K562 (cell line): ENCODE results near the gene CD320. TPM values are rescaled to one million over a fixed set of nuclear protein-coding genes. Genes with fewer than 3 reads are reported as not detected.

Source experiments
- ARHGAP35 ChIP-seq: fragments of 450-650 bp; IDR thresholded peaks from 2 replicates; pipeline ENCODE4 v1.6.1; 2018; ENCODE audit not compliant: partially characterized antibody
- BDP1 ChIP-seq: IDR thresholded peaks from 3 replicates; pipeline ENCODE4 v1.6.1; 2011; ENCODE audit not compliant: insufficient read length, insufficient read depth
- CEBPG ChIP-seq, 3 experiments: fragments of 200-800 bp in 1 of 3; sonication (Bioruptor generic) in 1 of 3; sonication (generic) in 1 of 3; formaldehyde crosslinking in 1 of 3; IDR thresholded peaks in 2 of 3; conservative IDR thresholded peaks in 1 of 3; 2 replicates each; pipeline versions ENCODE4 v1.6.1 to v1.8.0; 2016 to 2022; ENCODE audit warnings: missing compliant biosample characterization in 2 of 3, missing genetic modification characterization in 2 of 3, mild to moderate bottlenecking in 1 of 3, missing genetic modification reagents in 1 of 3
- DACH1 ChIP-seq: fragments of 450-650 bp; IDR thresholded peaks from 2 replicates; pipeline ENCODE4 v1.6.1; 2018; ENCODE audit not compliant: partially characterized antibody
- E2F3 ChIP-seq: fragments of 250-450 bp; sonication (Bioruptor Pico); IDR thresholded peaks from 2 replicates; pipeline ENCODE4 v1.4.0; 2020; ENCODE audit warnings: mild to moderate bottlenecking
- GTF2F1 ChIP-seq: IDR thresholded peaks from 2 replicates; pipeline ENCODE4 v1.6.1; 2011; ENCODE audit warnings: low read depth, low read length, improper control_type of control experiment
- HDAC1 ChIP-seq, 2 experiments: fragments of 450-650 bp; IDR thresholded peaks; 2 replicates each; pipeline ENCODE4 v1.6.1; 2016 to 2017; ENCODE audit warnings: inconsistent platforms in 1 of 2, mild to moderate bottlenecking in 1 of 2, moderate library complexity in 1 of 2
- KHSRP ChIP-seq: fragments of 450-650 bp; IDR thresholded peaks from 2 replicates; pipeline ENCODE4 v1.6.1; 2017
- MEF2A ChIP-seq: IDR thresholded peaks from 2 replicates; pipeline ENCODE4 v1.6.1; 2011; ENCODE audit warnings: low read depth, mild to moderate bottlenecking, low read length, moderate library complexity; ENCODE audit not compliant: control insufficient read depth
- MTA1 ChIP-seq: fragments of 450-650 bp; IDR thresholded peaks from 2 replicates; pipeline ENCODE4 v1.6.1; 2017; ENCODE audit warnings: borderline replicate concordance
- MTA2 ChIP-seq: fragments of 450-650 bp; IDR thresholded peaks from 2 replicates; pipeline ENCODE4 v1.6.1; 2016; ENCODE audit warnings: low read depth
- SNIP1 ChIP-seq: fragments of 450-650 bp; IDR thresholded peaks from 2 replicates; pipeline ENCODE4 v1.7.1; 2017; ENCODE audit warnings: low read depth, mild to moderate bottlenecking
- YBX1 ChIP-seq: fragments of 450-650 bp; IDR thresholded peaks from 2 replicates; pipeline ENCODE4 v1.7.1; 2016; ENCODE audit warnings: mild to moderate bottlenecking
- ZNF121 ChIP-seq: sonication (generic); formaldehyde crosslinking; conservative IDR thresholded peaks from 2 replicates; pipeline ENCODE4 v1.8.0; 2022; ENCODE audit warnings: missing genetic modification reagents
- polyA plus RNA-seq, 8 experiments: library from polyadenylated mRNA; depleted of rRNA in 4 of 8; stranded (reverse) in 5 of 8; unstranded in 3 of 8; fragments of >200 nt; fragmentation: Nextera tagmentation in 2 of 8; fragmentation: Illumina TruSeq in 1 of 8; extraction: Ambion mirVana in 2 of 8; extraction: Trizol in 1 of 8; gene quantifications; 2 replicates each; pipeline versions ENCODE4 v1.2.1 to v1.2.3, GENCODE V29; 2011 to 2014; ENCODE audit warnings: inconsistent platforms in 1 of 8, missing spikeins in 1 of 8
- total RNA-seq, 7 experiments: library from RNA; depleted of rRNA in 6 of 7; stranded (reverse); fragments of >200 nt in 6 of 7; fragmentation: Illumina TruSeq in 2 of 7; extraction: Trizol in 2 of 7; gene quantifications; 2 replicates each; pipeline versions ENCODE4 v1.2.1 to v1.2.3, GENCODE V29; 2011 to 2021; ENCODE audit warnings: low replicate concordance in 1 of 7
- TF ChIP-seq, protein P1 (sequence below): fragments of 450-650 bp; conservative IDR thresholded peaks from 2 replicates; pipeline ENCODE4 v1.6.1; 2016; ENCODE audit warnings: missing genetic modification characterization, low read depth, mild to moderate bottlenecking, control low read depth, missing compliant biosample characterization
- TF ChIP-seq, protein P2 (sequence below), 2 experiments: fragments of 450-650 bp; IDR thresholded peaks; 2 replicates each; pipeline ENCODE4 v1.6.1; 2016
- TF ChIP-seq, protein P3 (sequence below): fragments of 250-450 bp; sonication (Bioruptor Pico); IDR thresholded peaks from 2 replicates; pipeline ENCODE4 v1.4.0; 2020; ENCODE audit warnings: mild to moderate bottlenecking, moderate library complexity, borderline replicate concordance
- TF ChIP-seq, protein P4 (sequence below), 2 experiments: fragments of 450-650 bp; IDR thresholded peaks; 2 replicates each; pipeline ENCODE4 v1.6.1; 2018; ENCODE audit warnings: mild to moderate bottlenecking in 2 of 2, low read depth in 1 of 2; ENCODE audit not compliant: partially characterized antibody in 2 of 2

The CD320 gene
- total and polyA plus RNA-seq, 9 of the 15 experiments (the other 6 are each of a cell fraction or from before 2014, with no cell fraction given) = 0.45 to 94.5 (median 34.4) TPM

DNA sequence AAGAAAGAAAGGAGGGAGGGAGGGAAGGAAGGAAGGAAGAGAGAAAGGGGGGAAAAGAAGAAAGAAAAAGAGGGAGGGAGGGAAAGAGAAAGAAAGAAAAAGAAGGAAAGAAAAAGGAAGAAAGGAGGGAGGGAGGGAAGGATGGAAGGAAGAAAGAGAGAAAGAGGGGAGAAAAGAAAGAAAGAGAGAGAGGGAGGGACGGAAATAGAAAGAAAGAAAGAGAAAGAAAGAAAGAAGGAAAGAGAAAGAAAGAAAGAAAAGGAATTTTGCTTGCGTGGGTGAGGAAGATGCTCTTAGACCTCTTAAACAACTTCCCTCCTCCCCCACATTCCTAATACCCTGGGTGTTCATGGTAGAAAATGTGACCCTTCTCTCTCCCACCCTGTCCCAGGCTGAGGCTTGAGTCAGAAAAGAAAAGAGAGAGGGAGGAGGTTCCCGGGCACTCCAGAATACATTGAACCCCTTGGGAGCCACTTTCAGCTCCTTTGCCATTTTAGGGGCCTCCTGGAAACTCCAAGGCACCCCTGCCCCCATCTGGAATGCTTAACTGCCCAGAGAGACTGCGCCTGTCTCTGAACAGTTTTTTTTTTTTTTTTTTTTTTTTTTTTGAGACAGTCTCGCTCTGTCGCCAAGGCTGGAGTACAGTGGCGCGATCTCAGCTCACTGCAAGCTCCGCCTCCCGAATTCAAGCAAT, 44.1 kb upstream of the CD320 start (continued):
- TF ChIP-seq ZNF121 (CRISPR knock-in tag) = no peak
- no peak for TF ChIP-seq E2F3
- TF ChIP-seq, protein P1, sequence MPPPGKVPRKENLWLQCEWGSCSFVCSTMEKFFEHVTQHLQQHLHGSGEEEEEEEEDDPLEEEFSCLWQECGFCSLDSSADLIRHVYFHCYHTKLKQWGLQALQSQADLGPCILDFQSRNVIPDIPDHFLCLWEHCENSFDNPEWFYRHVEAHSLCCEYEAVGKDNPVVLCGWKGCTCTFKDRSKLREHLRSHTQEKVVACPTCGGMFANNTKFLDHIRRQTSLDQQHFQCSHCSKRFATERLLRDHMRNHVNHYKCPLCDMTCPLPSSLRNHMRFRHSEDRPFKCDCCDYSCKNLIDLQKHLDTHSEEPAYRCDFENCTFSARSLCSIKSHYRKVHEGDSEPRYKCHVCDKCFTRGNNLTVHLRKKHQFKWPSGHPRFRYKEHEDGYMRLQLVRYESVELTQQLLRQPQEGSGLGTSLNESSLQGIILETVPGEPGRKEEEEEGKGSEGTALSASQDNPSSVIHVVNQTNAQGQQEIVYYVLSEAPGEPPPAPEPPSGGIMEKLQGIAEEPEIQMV (tag) = 0 out of 2 replicates have a peak, but pooled peaks have one; percentile 31
- TF ChIP-seq DACH1 = no peak
- TF ChIP-seq GTF2F1 = no peak
- 0 out of 4 replicates have a peak, but pooled peaks of 1 of the 2 experiments have one; percentile 45 for TF ChIP-seq HDAC1 (IDR thresholded peaks at IDR 0.05)
- no peak for TF ChIP-seq BDP1
- TF ChIP-seq, protein P2, sequence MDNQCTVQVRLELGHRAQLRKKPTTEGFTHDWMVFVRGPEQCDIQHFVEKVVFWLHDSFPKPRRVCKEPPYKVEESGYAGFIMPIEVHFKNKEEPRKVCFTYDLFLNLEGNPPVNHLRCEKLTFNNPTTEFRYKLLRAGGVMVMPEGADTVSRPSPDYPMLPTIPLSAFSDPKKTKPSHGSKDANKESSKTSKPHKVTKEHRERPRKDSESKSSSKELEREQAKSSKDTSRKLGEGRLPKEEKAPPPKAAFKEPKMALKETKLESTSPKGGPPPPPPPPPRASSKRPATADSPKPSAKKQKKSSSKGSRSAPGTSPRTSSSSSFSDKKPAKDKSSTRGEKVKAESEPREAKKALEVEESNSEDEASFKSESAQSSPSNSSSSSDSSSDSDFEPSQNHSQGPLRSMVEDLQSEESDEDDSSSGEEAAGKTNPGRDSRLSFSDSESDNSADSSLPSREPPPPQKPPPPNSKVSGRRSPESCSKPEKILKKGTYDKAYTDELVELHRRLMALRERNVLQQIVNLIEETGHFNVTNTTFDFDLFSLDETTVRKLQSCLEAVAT (IDR thresholded peaks at IDR 0.05) = peak; percentile 15 to 51; a peak in 1 of 4 replicates
- 0 out of 2 replicates have a peak, but pooled peaks have one; percentile 41 for TF ChIP-seq YBX1
- TF ChIP-seq SNIP1 = no peak
- no peak for TF ChIP-seq MEF2A
- TF ChIP-seq KHSRP = no peak
- peak; percentile 79 for TF ChIP-seq MTA1
- peak; percentile 70 for TF ChIP-seq ARHGAP35
- no peak for TF ChIP-seq CEBPG (CRISPR knock-in tag; IDR thresholded peaks at IDR 0.05)
- no peak for TF ChIP-seq CEBPG (tag; conservative IDR thresholded peaks at IDR 0.05 in 1 of 2, IDR thresholded peaks at IDR 0.05 in 1 of 2)
- TF ChIP-seq, protein P3, sequence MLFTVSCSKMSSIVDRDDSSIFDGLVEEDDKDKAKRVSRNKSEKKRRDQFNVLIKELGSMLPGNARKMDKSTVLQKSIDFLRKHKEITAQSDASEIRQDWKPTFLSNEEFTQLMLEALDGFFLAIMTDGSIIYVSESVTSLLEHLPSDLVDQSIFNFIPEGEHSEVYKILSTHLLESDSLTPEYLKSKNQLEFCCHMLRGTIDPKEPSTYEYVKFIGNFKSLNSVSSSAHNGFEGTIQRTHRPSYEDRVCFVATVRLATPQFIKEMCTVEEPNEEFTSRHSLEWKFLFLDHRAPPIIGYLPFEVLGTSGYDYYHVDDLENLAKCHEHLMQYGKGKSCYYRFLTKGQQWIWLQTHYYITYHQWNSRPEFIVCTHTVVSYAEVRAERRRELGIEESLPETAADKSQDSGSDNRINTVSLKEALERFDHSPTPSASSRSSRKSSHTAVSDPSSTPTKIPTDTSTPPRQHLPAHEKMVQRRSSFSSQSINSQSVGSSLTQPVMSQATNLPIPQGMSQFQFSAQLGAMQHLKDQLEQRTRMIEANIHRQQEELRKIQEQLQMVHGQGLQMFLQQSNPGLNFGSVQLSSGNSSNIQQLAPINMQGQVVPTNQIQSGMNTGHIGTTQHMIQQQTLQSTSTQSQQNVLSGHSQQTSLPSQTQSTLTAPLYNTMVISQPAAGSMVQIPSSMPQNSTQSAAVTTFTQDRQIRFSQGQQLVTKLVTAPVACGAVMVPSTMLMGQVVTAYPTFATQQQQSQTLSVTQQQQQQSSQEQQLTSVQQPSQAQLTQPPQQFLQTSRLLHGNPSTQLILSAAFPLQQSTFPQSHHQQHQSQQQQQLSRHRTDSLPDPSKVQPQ = no peak
- peak; percentile 37; the same call in 1 of the 2 replicates for TF ChIP-seq MTA2
- TF ChIP-seq, protein P4, sequence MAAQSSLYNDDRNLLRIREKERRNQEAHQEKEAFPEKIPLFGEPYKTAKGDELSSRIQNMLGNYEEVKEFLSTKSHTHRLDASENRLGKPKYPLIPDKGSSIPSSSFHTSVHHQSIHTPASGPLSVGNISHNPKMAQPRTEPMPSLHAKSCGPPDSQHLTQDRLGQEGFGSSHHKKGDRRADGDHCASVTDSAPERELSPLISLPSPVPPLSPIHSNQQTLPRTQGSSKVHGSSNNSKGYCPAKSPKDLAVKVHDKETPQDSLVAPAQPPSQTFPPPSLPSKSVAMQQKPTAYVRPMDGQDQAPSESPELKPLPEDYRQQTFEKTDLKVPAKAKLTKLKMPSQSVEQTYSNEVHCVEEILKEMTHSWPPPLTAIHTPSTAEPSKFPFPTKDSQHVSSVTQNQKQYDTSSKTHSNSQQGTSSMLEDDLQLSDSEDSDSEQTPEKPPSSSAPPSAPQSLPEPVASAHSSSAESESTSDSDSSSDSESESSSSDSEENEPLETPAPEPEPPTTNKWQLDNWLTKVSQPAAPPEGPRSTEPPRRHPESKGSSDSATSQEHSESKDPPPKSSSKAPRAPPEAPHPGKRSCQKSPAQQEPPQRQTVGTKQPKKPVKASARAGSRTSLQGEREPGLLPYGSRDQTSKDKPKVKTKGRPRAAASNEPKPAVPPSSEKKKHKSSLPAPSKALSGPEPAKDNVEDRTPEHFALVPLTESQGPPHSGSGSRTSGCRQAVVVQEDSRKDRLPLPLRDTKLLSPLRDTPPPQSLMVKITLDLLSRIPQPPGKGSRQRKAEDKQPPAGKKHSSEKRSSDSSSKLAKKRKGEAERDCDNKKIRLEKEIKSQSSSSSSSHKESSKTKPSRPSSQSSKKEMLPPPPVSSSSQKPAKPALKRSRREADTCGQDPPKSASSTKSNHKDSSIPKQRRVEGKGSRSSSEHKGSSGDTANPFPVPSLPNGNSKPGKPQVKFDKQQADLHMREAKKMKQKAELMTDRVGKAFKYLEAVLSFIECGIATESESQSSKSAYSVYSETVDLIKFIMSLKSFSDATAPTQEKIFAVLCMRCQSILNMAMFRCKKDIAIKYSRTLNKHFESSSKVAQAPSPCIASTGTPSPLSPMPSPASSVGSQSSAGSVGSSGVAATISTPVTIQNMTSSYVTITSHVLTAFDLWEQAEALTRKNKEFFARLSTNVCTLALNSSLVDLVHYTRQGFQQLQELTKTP (IDR thresholded peaks at IDR 0.05; ENCODE audit: low read depth in 1 of 2, partially characterized antibody in 2 of 2) = no peak
